NT2/D1 (cell line): ENCODE measurements around the gene SLC6A12.

Experiments
- YY1 ChIP-seq: IDR thresholded peaks from 2 replicates; pipeline ENCODE4 v1.6.1; 2011; ENCODE audit not compliant: insufficient read length, insufficient read depth
- ZNF274 ChIP-seq: IDR thresholded peaks from 2 replicates; pipeline ENCODE4 v1.6.1; 2011; ENCODE audit warnings: mild to moderate bottlenecking, low read depth, low read length

DNA sequence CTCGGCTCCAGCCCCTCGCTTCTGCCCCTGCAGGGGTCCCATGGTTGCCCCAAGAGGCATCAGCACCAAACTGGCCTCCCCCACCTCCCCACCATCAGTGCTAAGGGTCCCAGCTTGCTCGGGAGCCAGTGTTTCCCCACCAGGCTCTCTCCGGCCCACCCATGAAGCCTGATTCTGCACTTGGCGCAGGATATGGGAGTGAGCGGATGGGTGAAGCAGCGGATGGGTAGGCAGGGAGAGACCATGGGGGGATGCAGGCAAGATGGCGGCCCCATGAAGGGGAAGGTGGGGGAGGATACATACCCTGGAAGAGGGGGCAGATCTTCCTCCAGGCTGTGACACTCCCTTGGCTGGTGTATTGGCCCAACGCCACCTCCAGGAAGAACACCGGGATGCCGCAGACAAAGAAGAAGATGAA is 9.7 kb downstream of the SLC6A12 start:
- TF ChIP-seq YY1 (no peak), ZNF274 (no peak)
